ENCODE results near the gene SHF. TPM values are rescaled to one million over a fixed set of nuclear protein-coding genes. Genes with fewer than 3 reads are reported as not detected.

Gene SHF
- 3.8 and 6.0 TPM in 2 replicates for total RNA-seq

DNA sequence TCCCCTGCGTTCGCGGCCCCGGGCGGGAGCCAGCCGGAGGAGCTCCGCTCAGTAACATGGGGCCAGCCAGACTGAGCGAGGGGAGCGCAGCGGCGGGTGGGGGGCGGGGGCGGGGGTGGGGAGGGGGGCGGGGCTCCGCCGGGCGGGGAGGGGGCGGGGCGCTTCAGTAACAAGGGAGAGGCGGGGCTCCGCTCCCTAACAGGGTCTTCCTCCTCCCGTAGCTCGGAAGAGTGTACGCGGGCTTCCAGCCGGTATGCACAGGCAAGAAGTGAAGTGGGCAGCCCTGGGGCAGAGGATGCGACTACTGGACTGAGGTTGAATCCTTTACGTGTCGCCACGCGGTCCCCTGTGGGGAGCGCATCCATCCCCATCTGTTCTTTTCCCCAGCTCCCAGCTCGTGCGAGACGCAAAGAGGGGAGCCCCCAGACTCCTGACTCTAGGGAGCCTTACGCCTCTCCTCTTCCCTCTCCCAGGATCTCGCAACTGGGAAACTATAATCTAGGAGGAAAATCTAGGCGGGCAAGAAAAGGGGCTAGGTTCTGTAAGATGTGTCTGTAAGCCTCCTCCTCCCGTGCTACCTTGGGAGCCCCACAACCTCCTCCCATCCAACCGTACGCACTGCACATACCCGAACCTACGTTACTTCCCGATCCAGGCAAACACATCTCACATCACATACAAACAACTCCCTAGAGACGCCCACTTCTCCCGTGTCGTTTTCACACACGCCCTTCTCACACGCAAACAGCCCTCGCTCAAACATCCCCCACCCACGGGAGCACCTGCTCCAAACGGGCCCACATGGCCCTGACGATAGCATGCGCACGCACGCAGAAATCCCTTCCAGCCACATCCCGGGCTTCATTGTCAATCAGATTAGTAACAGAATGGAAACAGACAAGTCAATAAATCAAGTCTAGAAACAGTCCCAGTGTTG, at the start of gene SHF:
TSS of gene SHF (minus strand) at position 73 of the 937 bp plus-strand sequence. CDS start at position 58, 15 bp downstream.

GRCh38 chr15:45129651-45130129, 58.1 kb downstream of the SHF start, which contains the start of the genes DUOX1 and DUOXA1:
DUOX1 (plus strand) TSS chr15:45129994; CDS start chr15:45131967, 1,973 bp downstream.
DUOXA1 (minus strand) TSS chr15:45129879; CDS start chr15:45123014, 6,865 bp downstream.

Other genes starting within 250 kb of the SHF start
- gene TERB2, start 231.3 kb downstream of the SHF start, total RNA-seq, result not detected in 2 replicates
- gene SORD, start 164.8 kb downstream of the SHF start, total RNA-seq, result 1.6 and 3.1 TPM in 2 replicates
- gene DUOX2, start 73.8 kb downstream of the SHF start, total RNA-seq, result not detected in 2 replicates
- gene DUOXA2, start 73.6 kb downstream of the SHF start, total RNA-seq, result not detected in 2 replicates
- gene DUOXA1, start 58.1 kb downstream of the SHF start, total RNA-seq, result not detected in 2 replicates
- not detected in 2 replicates for gene DUOX1, start 58.0 kb downstream of the SHF start, total RNA-seq
- gene SLC28A2, start 64.3 kb upstream of the SHF start, total RNA-seq, result not detected in 2 replicates
- gene GATM, start 190.6 kb upstream of the SHF start, total RNA-seq, result 0.43 and 0.52 TPM in 2 replicates

Measured in dermis lymphatic vessel endothelial cell (primary cell).